NB4 (cell line): ENCODE measurements around the gene DDX20.

ENCODE experiments used
- DNase-seq: peaks from one replicate; pipeline ENCODE4 v3.0.0; 2010; ENCODE audit warnings: low read depth
- H3K4me3 ChIP-seq: one replicate; pipeline ENCODE4 v1.5.1; 2011; ENCODE audit warnings: mild to moderate bottlenecking, low read depth, low read length, moderate library complexity
- MYC ChIP-seq: IDR thresholded peaks from 2 replicates; pipeline ENCODE4 v1.6.1; 2011; ENCODE audit warnings: low read depth, low read length
- POLR2A ChIP-seq: IDR thresholded peaks from 2 replicates; pipeline ENCODE4 v1.6.1; 2011; ENCODE audit warnings: mild to moderate bottlenecking; ENCODE audit not compliant: insufficient read length; ENCODE audit errors: extremely low read depth
- TF ChIP-seq, protein P1 (sequence below): IDR thresholded peaks from one replicate; pipeline ENCODE4 v1.5.1; 2012; ENCODE audit warnings: low read depth, low read length
- TF ChIP-seq, protein P2 (sequence below): IDR thresholded peaks from 2 replicates; pipeline ENCODE4 v1.6.1; 2011; ENCODE audit warnings: low read depth, low read length

Gene DDX20

DNA sequence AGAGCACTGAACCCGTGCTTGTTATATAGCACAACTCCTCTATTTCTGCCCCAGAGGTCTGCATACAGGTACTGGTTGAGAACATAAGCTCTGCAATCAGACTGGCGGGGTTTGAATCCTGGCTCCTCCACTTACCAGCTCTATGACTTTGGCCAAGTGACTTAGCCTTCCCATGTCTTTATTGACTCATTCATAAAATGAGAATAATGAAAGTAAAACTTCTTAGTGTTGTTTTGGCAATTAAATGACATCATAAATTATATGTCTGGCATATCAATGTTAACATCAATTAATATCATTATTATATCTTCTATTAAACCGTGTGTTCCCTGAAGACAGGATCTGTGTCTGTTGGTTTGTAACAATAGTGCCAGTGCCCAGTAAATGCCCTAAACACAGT is 20.8 kb upstream of the DDX20 start:
- TF ChIP-seq, protein P1, sequence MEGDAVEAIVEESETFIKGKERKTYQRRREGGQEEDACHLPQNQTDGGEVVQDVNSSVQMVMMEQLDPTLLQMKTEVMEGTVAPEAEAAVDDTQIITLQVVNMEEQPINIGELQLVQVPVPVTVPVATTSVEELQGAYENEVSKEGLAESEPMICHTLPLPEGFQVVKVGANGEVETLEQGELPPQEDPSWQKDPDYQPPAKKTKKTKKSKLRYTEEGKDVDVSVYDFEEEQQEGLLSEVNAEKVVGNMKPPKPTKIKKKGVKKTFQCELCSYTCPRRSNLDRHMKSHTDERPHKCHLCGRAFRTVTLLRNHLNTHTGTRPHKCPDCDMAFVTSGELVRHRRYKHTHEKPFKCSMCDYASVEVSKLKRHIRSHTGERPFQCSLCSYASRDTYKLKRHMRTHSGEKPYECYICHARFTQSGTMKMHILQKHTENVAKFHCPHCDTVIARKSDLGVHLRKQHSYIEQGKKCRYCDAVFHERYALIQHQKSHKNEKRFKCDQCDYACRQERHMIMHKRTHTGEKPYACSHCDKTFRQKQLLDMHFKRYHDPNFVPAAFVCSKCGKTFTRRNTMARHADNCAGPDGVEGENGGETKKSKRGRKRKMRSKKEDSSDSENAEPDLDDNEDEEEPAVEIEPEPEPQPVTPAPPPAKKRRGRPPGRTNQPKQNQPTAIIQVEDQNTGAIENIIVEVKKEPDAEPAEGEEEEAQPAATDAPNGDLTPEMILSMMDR, result no peak
- TF ChIP-seq MYC (no peak), POLR2A (no peak)
- TF ChIP-seq, protein P2, sequence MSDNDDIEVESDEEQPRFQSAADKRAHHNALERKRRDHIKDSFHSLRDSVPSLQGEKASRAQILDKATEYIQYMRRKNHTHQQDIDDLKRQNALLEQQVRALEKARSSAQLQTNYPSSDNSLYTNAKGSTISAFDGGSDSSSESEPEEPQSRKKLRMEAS, result no peak
- DNase-seq, result no peak
- H3K4me3 ChIP-seq, result no peak overlapping the region

DNA sequence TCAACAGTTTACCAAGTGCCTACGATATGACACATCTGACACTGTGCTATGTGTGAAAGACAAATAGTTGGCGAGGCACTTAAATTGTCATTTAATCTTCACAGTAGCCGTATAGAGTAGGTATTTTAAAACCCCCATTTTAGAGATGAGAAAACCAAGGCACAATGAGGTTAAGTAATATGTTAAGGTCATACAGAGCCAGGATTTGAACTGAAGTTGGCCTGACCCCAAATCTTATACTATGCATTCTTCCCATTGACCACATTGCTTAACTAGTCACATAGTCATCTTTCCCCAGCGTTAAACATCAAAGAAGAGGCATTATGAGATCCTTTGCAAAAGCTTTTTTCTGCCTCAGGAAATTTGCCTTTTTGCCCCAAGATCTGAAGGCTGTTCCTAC is 20.4 kb upstream of the DDX20 start:
- no peak overlapping the region for H3K4me3 ChIP-seq
- no peak for DNase-seq
- TF ChIP-seq, protein P1, result no peak
- TF ChIP-seq POLR2A, result no peak
- TF ChIP-seq, protein P2, result no peak
- no peak for TF ChIP-seq MYC

DNA sequence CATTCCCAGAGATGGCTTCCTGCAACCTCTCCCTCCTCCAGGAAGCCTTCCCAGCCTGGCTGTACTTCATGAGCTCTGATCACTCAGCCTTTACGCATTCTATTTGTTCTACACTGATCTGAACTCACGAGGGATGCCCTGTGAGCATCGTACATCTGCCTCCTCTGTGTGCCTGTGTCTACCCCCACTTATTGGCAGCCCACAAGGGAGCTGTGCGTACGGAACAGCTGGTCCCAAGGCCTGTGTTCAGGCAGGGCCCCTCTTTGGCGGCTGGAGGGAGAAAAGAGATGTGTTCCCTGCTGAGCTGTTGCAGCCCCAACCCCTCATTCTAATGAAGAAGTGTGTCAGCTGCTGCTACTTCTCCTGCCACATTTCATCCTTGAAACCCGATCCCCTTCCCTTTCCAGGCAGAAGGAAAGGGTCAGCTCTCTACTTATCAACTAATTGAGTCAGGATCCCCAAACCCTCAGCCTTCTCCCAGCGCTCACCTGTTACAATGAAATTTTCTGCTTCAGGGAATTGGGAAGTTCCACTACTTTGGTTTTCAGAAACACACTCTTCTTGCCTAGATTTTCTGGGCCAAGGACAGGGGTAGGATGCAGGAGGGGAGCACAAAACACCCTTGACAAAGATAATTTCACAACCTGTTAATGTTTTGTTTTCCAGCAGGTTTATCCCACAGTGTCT is 19.7 kb upstream of the DDX20 start:
- H3K4me3 ChIP-seq, result no peak overlapping the region
- DNase-seq, result no peak
- TF ChIP-seq, protein P2, result no peak
- TF ChIP-seq, protein P1, result no peak
- TF ChIP-seq MYC (no peak), POLR2A (no peak)

DNA sequence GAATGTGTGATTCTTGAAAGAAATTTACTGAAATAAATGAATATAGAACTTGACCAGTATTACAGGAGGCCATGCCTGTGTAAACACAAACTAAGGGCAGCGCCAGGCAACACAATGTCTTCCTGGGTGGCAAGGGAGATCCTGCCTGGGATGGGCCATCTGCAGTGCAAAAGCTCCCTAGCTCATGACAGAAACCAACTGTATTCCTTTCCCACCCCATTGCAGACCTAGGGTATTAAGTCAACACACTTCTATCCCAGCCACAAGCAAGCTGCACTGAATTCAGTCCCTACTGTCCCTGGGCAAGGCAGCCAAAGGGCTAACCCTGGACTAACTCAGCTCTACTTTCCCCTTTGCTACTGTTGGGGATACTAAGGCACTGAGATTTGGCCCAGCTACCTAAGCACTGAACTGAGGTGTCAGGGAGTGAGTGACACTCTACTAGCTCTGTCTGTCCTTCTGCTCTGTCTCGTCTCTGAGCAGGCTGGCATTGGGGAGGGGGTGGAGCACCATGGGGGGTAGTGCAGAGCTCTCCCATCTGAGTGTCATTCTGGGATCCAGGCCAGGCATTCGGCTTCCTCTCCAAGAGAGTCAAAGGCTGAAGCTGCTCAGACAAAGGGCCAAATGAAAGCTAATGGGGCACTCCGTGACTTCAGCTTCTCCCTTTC is 19.0 kb upstream of the DDX20 start:
- TF ChIP-seq, protein P1, result no peak
- TF ChIP-seq, protein P2, result no peak
- TF ChIP-seq POLR2A, result no peak
- no peak for TF ChIP-seq MYC
- no peak overlapping the region for H3K4me3 ChIP-seq
- DNase-seq, result no peak

DNA sequence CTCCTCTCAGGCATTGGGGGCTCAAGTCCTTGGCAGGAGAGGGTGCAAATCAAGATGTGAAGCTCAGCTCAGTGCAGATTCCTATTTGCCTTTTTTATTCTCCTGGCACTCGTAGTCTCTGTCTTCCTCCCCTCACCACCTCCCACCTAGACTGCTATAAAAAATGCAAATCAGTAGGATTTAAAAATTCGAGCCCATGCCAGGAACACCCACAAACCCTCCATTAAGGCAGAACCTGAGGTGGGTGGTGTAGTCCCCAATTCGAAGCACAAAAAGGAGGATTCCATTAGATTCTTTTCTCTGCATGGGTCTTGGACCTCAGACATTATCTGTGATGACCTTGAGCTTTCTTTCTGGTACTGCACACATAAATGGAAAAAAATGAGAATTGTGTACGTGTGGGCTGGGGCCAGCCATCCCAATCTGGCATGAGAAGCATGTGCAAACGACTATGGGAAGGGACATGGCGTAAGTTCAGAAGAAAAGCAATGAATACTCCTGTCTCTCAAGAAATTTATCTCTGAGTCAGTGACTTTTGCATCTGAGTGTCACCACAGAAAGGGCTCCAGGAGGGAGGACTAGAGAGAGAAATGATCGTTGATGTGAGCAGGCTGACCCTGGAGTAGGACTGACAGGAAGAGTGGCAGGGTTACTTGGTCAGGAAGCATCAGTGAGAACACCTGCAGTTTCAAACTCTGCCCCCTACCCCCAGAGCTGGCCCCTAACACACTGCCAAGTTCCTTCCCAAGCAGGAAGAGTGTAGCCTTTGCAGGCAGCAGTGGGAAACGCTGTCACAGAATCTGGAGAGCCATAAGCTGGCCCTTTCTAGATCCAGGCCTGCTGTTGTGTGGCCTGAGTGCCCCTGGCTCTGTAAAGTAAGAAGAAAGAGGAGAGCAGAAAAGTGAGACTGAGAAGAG is 18.2 kb upstream of the DDX20 start:
- DNase-seq, result no peak
- no peak overlapping the region for H3K4me3 ChIP-seq
- no peak for TF ChIP-seq MYC

DNA sequence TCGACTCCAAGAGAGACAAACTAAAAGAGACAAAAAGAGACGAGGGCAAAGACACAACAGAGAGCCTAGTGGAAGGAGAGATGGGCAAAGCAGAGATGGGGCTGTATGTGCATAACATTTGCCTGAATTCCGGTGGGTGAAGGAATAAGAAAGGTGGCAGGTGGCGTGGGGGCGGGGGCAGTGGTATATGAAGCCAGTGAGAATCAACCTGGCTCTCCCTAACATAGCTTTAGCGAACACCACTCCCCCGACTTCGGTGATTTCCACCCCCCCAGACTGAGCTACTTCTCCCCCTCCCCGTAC is 17.6 kb upstream of the DDX20 start:
- H3K4me3 ChIP-seq, result peak overlapping the region; percentile 25
- no peak for TF ChIP-seq POLR2A
- no peak for TF ChIP-seq MYC
- TF ChIP-seq, protein P1, result no peak
- TF ChIP-seq, protein P2, result no peak
- DNase-seq, result no peak
